Tibial nerve (tissue), 3 donors: ENCODE data around the gene ARHGAP25.

ENCODE experiments used
- CTCF ChIP-seq, 5 experiments: fragments of 200-600 bp in 3 of 5; fragments of 450-650 bp in 2 of 5; sonication (generic) in 3 of 5; IDR thresholded peaks; one replicate each; pipeline ENCODE4 v1.5.1; 2016 to 2019; ENCODE audit warnings: antibody characterized with exemption in 5 of 5, mild to moderate bottlenecking in 3 of 5, moderate library complexity in 2 of 5
- POLR2A ChIP-seq, 2 donors: fragments of 450-650 bp; IDR thresholded peaks; one replicate each; pipeline ENCODE4 v1.6.1; 2017; ENCODE audit warnings: antibody characterized with exemption in 2 of 2, mild to moderate bottlenecking in 2 of 2, moderate library complexity in 2 of 2

DNA sequence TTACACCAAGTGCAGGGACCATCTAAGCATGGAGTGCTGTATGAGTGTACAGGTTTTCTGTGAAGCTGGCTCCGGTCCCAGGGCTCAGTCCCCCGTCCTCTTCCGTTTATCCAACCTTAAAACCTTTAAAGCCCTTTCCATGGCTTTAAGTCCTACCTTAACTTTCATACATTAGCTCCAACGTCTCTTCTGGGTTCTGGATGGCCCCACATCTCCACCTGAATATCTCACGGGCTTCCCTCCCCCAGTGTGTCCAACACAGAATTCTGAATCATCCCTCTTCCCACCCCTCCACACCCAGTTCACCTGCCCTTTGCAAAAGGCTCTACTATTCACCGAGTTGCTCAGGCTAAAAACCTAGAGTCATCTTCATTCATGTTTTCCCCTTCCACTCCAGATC is 12.8 kb downstream of the ARHGAP25 start:
- TF ChIP-seq CTCF (IDR thresholded peaks at IDR 0.05) (no peak), POLR2A (IDR thresholded peaks at IDR 0.05) (no peak)
